ENCODE results near the gene VSTM2B.
"Not testable (repeated sequence)": the region's sequence is repeated elsewhere in the genome, so short reads cannot be mapped to it uniquely, and the experiment has no call there.

Gene VSTM2B

GRCh38 chr19:29547981-29548380, 22.2 kb downstream of the VSTM2B start:
- no peak for DNase-seq

DNA sequence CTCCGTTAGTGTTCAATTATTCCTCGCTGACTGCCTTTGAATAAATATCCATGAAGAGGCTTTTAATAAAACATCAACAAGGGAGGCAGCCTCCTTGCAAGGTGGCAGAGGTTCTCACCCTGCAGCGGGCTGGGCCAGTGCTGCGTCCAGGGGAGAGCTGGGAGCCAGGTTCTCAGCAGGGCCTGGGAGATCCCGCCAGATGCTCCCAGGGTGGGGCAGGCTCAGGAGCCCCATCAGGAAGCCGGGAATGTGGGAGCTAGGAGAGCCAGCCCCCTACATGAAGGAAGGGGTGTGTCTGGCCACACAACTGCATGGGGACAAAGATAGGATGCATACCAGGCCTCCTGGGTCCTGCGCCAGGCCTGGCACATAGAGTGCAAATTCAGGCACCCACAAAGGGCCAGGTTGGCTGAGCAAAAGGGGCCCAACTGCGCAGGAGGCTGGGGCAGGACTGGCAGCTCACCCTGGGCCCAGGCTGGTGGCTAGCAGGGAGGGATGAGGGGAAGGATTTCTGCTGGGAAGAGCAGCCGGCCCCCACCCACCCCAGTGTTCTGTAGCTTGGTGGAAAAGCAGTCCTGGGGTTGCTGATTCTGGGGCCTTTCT, 22.8 kb downstream of the VSTM2B start:
- DNase-seq, result no peak

GRCh38 chr19:29549105-29550070, 23.6 kb downstream of the VSTM2B start:
- DNase-seq, result no peak

GRCh38 chr19:29550896-29551295, 25.1 kb downstream of the VSTM2B start:
- DNase-seq, result no peak

DNA sequence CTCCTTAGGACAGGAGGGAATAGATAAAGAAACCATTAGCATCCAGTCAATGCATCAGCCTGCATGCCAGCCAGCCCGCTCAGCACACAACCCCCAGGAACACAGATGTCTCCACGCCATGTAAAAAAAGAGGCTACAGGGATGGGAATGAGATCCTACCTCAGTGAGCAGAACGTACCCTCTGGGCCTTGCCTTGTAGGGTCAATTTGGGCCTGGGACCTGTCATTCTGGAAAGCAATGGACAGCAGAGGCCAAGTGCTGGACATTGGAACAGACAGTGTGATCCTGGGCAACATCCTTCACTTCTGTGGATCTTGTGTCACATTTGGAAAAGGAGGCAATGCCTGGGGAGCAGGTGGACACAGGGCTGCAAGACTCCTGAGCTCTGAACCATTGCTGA, 26.0 kb downstream of the VSTM2B start:
- DNase-seq, result no peak

- no peak for DNase-seq
These were observed 26.9 kb downstream of the VSTM2B start for GRCh38 chr19:29552454-29553280.

GRCh38 chr19:29554149-29554548, 28.4 kb downstream of the VSTM2B start:
- no peak for DNase-seq

- not testable (repeated sequence) for DNase-seq
These were observed 33.3 kb downstream of the VSTM2B start for GRCh38 chr19:29559110-29559509.

GRCh38 chr19:29559743-29560142, 33.9 kb downstream of the VSTM2B start:
- no peak for DNase-seq

DNA sequence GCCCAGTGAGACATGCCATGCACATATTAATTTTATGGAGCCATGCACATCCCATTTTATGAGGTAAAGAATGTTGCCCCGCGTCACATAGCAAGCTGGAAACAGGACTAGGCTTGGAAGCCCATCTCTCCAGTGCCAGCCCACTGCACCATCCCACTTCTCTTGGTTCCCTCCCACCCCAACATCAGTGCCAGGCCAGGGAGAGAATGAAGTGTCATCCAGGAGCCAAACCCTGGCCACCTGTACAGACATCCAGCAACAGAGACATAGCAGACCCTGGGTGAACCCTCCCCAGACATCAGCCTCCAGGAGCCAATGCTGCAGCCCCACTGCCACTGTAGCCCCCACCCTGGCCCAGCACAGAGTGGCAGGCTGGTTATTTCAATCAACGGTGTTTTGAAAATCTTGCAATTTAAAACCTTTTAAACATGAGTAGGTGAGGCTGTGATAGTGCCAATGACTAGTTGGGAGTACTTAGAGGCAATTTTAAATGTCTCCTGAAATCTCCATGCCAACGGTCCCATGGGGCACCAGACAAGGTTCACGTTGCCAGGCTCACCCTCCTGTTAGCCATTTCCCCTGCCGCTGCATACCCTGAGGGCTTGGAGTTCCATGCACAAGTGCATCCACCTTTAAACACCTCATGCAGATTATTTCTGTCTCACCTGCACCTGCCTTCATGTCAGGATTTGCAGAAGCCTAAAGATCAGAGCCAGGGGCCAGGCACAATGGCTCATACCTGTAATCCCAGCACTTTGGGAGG, 34.7 kb downstream of the VSTM2B start:
- DNase-seq, result peak; percentile 23 to 39

DNA sequence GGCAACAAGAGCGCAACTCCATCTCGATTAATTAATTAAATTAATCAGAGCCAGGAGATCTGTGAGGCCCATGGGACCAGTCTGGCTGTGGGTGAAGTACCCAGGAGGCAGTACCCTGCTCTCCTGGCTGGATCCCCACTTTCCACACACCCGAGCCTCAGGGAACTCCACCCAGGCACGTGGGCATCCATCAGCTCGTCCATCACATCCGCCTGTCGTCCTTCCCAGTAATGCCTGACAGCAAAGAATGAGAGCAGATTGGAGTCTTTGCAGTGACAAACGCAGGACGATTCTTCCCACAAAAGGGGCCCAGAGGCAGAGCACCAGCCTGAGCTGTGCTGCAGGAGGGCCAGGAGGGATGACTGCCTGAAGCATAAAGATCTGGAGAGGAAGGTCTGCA, 35.8 kb downstream of the VSTM2B start:
- DNase-seq, result no peak

DNA sequence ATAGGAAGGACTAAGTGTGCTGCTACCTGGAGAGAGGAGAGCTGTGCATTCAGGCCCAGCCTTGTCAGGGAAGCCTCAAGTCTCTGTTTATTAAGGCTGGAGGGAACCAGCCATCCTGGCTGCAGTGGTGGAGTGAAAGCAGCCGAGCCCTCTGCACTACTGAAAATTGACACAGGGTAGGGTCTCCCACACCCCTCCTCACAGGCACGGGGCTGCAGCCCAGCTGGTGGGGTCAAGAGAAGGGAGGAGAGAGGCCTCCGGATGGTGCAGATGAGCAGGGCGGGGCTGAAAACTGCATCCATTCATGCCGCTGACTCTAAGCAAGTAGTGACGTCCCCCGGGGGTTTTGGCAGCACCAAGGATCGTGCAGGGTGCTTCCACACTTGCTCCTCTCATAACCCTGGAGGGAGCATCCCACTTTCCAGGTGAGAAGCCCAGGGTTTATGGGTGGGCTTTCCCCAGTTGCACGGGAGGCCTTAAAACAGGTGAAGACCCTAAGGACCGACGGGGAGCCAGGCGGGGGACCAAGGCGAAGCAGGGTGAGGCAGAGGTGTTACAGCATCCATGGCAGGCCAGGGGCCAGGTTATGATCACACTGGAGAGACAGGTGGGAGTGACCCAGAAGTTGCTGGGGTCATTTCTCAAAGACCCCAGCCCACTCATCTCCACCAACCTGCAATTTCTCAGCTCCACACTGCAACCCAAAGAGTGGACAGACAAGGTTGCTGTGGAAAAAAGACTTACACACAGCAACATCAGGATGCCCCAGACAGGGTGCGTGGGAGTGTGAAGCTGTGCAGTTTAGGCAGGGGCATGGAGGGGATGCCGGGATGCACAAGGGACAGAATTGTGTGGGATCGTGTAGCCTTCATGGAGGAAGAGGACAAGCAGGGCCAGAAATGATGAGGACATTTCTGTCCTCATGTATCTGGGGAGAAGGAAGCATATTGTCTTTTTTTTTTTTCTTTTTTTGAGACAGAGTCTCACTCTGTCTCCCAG, 36.8 kb downstream of the VSTM2B start:
- no peak for DNase-seq

- DNase-seq, result no peak
These were observed 37.8 kb downstream of the VSTM2B start for GRCh38 chr19:29563486-29564101.

- peak; percentile 59 to 84 for DNase-seq
These were observed 38.8 kb downstream of the VSTM2B start for GRCh38 chr19:29564574-29565005.

DNA sequence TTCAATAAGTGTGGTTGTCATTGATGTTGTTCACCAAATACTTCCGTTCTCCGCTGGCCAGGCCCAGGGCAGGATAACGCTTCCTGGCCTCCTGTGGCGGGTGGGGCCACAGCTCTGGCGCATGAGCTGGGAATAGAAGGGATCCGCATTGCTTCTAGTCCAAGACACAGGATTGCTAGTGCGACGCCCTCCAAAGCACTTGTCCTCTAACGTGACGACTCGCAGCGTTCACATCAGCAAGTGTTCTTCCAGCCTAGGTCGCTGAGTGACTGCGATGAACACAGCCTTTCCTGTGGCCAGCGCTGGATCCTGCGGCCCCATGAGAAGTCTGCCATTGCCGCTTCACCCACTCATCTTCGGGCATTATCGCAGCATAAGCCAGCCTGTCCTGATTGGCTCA, 39.4 kb downstream of the VSTM2B start:
- no peak for DNase-seq

DNA sequence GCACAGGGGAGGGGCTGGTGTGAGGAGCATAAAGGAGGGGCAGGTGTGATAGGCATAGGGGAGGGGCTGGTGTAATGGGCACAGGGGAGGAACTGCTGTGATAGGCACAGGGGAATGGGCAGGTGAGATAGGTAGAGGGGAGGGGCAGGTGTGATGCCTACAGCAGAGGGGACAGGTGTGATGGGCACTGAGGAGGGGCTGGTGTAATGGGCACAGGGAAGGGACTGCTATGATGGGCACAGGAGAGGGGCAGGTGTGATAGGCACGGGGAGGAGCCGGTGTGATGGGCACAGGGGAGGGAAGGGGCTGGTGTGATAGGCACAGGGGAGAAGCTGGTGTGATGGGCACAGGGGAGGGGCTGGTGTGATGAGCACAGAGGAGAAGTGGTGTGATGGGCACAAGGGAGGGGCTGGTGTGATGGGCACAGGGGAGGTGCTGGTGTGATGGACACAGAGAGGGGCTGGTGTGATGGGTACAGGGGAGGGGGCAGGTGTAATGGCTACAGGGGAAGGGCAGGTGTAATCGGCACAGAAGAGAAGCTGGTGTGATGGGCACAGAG, 40.8 kb downstream of the VSTM2B start:
- no peak for DNase-seq

- DNase-seq, result no peak
These were observed 41.6 kb downstream of the VSTM2B start for GRCh38 chr19:29567366-29567915.

DNA sequence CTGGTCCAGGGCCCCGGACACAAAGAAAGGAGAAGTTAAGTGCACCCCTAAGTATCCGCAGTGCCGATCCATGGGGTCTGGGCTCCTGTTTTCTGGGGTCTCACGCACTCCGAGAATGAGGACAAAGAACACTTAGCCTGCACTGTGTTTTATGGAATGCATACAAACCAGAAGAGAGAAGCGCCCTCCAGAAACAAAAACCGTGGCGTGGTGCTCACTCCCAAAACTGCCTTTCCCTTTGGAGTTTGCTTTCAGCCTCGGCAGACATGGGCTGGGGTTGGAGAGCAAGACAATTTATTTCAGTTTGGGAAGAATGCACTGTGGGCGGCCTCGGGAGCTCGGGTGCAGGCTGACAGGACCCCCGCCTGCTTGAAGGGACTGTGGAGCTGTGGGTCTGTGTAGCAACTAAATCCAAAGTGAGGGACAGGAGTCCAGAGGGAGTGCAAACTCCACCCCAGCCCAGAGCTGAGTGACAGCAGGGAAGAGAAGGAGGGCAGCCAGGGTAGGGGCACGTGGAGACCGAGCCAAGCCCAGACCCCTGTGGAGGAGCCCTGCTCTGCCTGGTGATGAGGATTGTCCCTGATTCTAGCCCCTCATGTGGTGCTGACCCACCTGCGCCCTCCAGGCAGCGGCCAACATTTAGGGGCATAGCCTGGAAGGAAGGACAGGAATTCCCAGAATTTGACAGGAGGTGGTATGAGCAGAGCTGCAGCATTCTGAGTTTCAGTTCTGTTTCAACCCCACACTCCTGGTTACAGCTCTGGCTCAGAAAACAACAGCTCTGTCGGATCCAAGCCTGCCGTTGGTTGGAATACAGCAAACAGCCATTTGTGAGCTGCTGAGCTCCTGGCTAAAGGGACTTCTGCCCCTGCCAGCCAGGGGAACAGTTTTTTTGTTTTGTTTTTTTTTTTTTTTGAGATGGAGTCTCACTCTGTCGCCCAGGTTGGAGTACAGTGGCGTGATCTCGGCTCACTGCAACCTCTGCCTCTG, 42.5 kb downstream of the VSTM2B start:
- DNase-seq, result no peak

Measured in NCI-H187 (cell line).